ENCODE data around the gene HOXB5.

The HOXB5 gene

GRCh38 chr17:48571826-48572417 lies 21.7 kb downstream of the HOXB5 start:
- no peak for DNase-seq

GRCh38 chr17:48571024-48571818 lies 22.4 kb downstream of the HOXB5 start:
- peak in 1 of 3 experiments; percentile 26 for DNase-seq

GRCh38 chr17:48570325-48571023 lies 23.1 kb downstream of the HOXB5 start:
- no peak for DNase-seq

GRCh38 chr17:48569674-48570324 lies 23.8 kb downstream of the HOXB5 start:
- DNase-seq = no peak

GRCh38 chr17:48569240-48569582 lies 24.4 kb downstream of the HOXB5 start:
- peak in 1 of 3 experiments; percentile 49 for DNase-seq

- DNase-seq = peak in 2 of 3 experiments; percentile 37 to 69
Observed at GRCh38 chr17:48568499-48569239, 24.9 kb downstream of the HOXB5 start.

GRCh38 chr17:48567646-48568354 lies 25.8 kb downstream of the HOXB5 start:
- DNase-seq = peak in 1 of 3 experiments; percentile 46

- peak in 1 of 3 experiments; percentile 17 for DNase-seq
Observed at GRCh38 chr17:48567209-48567608, 26.4 kb downstream of the HOXB5 start.

GRCh38 chr17:48566717-48567116 lies 26.9 kb downstream of the HOXB5 start:
- no peak for DNase-seq

- DNase-seq = peak in 1 of 3 experiments; percentile 27
Observed at GRCh38 chr17:48565925-48566710, 27.5 kb downstream of the HOXB5 start.

GRCh38 chr17:48565022-48565554 lies 28.5 kb downstream of the HOXB5 start:
- peak in 2 of 3 experiments; percentile 46 to 81 for DNase-seq

GRCh38 chr17:48564188-48565021 lies 29.2 kb downstream of the HOXB5 start:
- peak in 2 of 3 experiments; percentile 65 to 76 for DNase-seq

- DNase-seq = no peak
Observed at GRCh38 chr17:48563867-48564187, 29.8 kb downstream of the HOXB5 start.

GRCh38 chr17:48563385-48563838 lies 30.2 kb downstream of the HOXB5 start:
- peak in 2 of 3 experiments; percentile 26 to 64 for DNase-seq

- no peak for DNase-seq
Observed at GRCh38 chr17:48562934-48563333, 30.6 kb downstream of the HOXB5 start.

GRCh38 chr17:48561884-48562810 lies 31.4 kb downstream of the HOXB5 start:
- DNase-seq = peak in 1 of 3 experiments; percentile 40

- DNase-seq = no peak
Observed at GRCh38 chr17:48559840-48560817, 33.5 kb downstream of the HOXB5 start.

Measured in NCI-H1417 (cell line).